ENCODE data around the gene RBM19.
A peak's percentile ranks its signal among the peaks of the same experiment; 100 is the strongest.

Gene RBM19

GRCh38 chr12:113984464-113984863 lies 18.3 kb upstream of the RBM19 start:
- H3K4me3 ChIP-seq (ENCODE audit: low read length) = no peak overlapping the region
- no peak for DNase-seq (ENCODE audit: low read depth)
- no peak for TF ChIP-seq CTCF (conservative IDR thresholded peaks at IDR 0.05; ENCODE audit: low read length)

GRCh38 chr12:113983777-113984448 lies 17.8 kb upstream of the RBM19 start:
- DNase-seq (ENCODE audit: low read depth) = no peak
- no peak for TF ChIP-seq CTCF (conservative IDR thresholded peaks at IDR 0.05; ENCODE audit: low read length)
- H3K4me3 ChIP-seq (ENCODE audit: low read length) = no peak overlapping the region

GRCh38 chr12:113983265-113983664 lies 17.1 kb upstream of the RBM19 start:
- DNase-seq (ENCODE audit: low read depth) = no peak
- TF ChIP-seq CTCF (conservative IDR thresholded peaks at IDR 0.05; ENCODE audit: low read length) = no peak

GRCh38 chr12:113981876-113982275 lies 15.8 kb upstream of the RBM19 start:
- no peak overlapping the region for H3K4me3 ChIP-seq (ENCODE audit: low read length)
- no peak for TF ChIP-seq CTCF (conservative IDR thresholded peaks at IDR 0.05; ENCODE audit: low read length)
- no peak for DNase-seq (ENCODE audit: low read depth)

More at GRCh38 chr12:113983265-113983664, 17.1 kb upstream of the RBM19 start:
- no peak overlapping the region for H3K4me3 ChIP-seq (ENCODE audit: low read length)

- DNase-seq (ENCODE audit: low read depth) = peak; percentile 78
- peak; percentile 99 for TF ChIP-seq CTCF (conservative IDR thresholded peaks at IDR 0.05; ENCODE audit: low read length)
- H3K4me3 ChIP-seq (ENCODE audit: low read length) = no peak overlapping the region
Observed at GRCh38 chr12:113980537-113981337, 14.6 kb upstream of the RBM19 start.

GRCh38 chr12:113980054-113980453 lies 13.9 kb upstream of the RBM19 start:
- H3K4me3 ChIP-seq (ENCODE audit: low read length) = no peak overlapping the region
- no peak for DNase-seq (ENCODE audit: low read depth)
- TF ChIP-seq CTCF (conservative IDR thresholded peaks at IDR 0.05; ENCODE audit: low read length) = no peak

- no peak for DNase-seq (ENCODE audit: low read depth)
- H3K4me3 ChIP-seq (ENCODE audit: low read length) = no peak overlapping the region
- no peak for TF ChIP-seq CTCF (conservative IDR thresholded peaks at IDR 0.05; ENCODE audit: low read length)
Observed at GRCh38 chr12:113978080-113978479, 12.0 kb upstream of the RBM19 start.

Measured in AG10803 (cell line).